ENCODE data around the gene RPGRIP1. TPM values are rescaled to one million over a fixed set of nuclear protein-coding genes. Genes with fewer than 3 reads are reported as not detected.
"Not testable (repeated sequence)": the region's sequence is repeated elsewhere in the genome, so short reads cannot be mapped to it uniquely, and the experiment has no call there.

Gene RPGRIP1
- total RNA-seq, 2 experiments from 2014 or later = not detected

DNA sequence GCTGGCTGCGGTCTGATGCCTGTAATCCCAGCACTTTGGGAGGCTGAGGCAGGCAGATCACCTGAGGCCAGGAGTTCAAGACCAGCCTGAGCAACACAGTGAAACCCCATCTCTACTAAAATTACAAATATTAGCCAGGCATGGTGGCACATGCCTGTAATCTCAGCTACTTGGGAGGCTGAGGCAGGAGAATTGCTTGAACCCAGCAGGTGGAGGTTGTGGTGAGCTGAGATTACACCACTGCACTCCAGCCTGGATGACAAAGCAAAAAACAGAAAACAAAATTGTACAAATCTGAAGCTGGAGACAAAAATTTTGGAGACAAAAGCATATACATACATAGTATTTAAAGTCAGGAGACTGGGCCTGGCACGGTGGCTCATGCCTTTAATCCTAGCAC, 6.6 kb downstream of the RPGRIP1 start:
- H3K36me3 Mint-ChIP-seq (ENCODE audit: low read depth); H3K27ac Mint-ChIP-seq; H3K27me3 Mint-ChIP-seq; H3K9me3 Mint-ChIP-seq; CTCF ChIA-PET; H3K4me1 Mint-ChIP-seq; DNase-seq; POLR2A ChIA-PET; H3K4me3 Mint-ChIP-seq: not testable (repeated sequence)

DNA sequence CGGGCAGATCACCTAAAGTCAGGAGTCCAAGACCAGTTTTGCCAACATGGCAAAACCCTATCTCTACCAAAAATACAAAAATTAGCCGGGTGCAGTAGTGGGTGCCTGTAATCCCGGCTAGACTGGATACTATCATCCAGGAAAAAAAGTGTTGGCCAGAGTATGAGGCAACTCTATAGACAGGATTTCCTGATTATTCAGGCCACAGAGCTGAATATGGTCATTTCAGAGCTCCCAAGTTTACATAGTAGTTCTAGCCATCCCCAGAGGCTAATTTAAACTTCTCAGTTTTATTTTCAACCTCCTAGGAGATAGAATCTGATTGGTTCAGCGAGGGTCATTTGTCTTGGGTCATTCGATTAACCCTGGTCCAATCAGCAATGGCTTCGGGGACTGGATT, 7.3 kb downstream of the RPGRIP1 start:
- Mint-ChIP-seq H3K4me1 (no peaks in the 10 kb centered on the region), H3K27me3 (peaks cover 3% of the 10 kb centered on the region)
- CTCF ChIA-PET = interaction anchor here (0.6 kb wide), 1 partner anchor 262 kb away, joined by 3 read pairs; no protein-coding TSS in a partner anchor

DNA sequence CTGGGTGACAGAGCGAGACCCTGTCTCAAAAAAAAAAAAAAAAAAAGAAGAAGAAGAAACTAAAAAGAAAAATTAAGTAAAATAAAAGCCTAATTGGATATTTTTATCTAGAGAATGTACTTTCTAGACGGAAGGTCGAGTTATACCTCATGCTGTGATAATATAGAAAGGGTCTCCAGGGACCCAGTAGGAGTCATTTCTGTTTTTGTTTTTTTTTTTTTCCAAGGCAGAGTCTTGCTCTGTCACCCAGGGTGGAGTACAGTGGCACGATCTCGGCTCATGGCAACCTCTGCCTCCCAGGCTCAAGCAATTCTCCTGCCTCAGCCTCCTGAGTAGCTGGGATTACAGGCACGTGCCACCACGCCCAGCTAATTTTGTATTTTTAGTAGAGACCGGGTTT, 14.1 kb downstream of the RPGRIP1 start:
- H3K4me1 Mint-ChIP-seq; H3K27ac Mint-ChIP-seq; POLR2A ChIA-PET; H3K9me3 Mint-ChIP-seq; CTCF ChIA-PET; H3K4me3 Mint-ChIP-seq; H3K27me3 Mint-ChIP-seq; DNase-seq; H3K36me3 Mint-ChIP-seq (ENCODE audit: low read depth): not testable (repeated sequence)

More for the DNA sequence above, 7.3 kb downstream of the RPGRIP1 start:
- H3K36me3 Mint-ChIP-seq (ENCODE audit: low read depth) = no peaks in the 10 kb centered on the region
- no peak overlapping the region for H3K4me3 Mint-ChIP-seq
- no peak for DNase-seq
- H3K27ac Mint-ChIP-seq = no peak overlapping the region
- POLR2A ChIA-PET = no interaction called here
- H3K9me3 Mint-ChIP-seq = no peaks in the 10 kb centered on the region

DNA sequence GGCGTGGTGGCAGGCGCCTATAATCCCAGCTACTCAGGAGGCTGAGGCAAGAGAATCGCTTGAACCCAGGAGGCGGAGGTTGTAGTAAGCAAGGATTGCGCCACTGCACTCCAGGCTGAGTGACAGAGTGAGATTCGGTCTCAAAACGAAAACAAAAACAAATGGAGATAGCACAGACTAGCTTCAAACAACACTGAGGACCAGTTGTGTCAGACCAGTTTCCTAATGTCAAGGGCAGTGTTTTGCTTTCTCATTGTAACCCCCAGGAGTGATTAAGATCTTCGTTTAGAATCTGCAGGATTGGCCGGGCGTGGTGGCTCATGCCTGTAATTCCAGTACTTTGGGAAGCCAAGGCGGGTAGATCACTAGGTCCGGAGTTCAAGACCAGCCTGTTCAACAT, 18.5 kb downstream of the RPGRIP1 start:
- H3K4me1 Mint-ChIP-seq = peaks cover 3% of the 10 kb centered on the region

DNA sequence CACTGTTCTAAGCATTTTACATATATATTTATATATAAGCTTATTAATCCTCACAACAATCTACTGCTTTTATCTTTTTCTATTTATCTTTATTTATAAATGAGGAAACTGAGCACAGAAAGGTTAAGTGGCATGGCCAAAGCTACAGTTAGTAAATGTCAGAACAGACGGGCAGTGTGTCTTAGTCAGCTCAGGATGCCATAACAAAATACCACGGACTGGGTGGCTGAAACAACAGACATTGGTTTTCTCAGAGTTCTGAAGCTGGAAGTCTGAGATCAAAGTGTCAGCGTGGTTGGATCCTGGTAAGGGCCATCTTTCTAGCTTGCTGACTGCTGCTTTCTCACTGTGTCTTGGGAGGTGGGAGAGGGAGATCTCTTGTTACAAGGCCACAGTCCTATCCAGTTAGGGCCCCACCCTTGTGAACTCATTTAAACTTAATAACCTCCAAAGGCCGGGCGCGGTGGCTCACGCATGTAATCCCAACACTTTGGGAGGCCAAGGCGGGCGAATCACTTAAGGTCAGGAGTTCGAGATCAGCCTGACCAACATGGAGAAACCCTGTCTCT, 19.8 kb downstream of the RPGRIP1 start:
- no peak overlapping the region for H3K4me3 Mint-ChIP-seq
- H3K4me1 Mint-ChIP-seq = peaks cover 3% of the 10 kb centered on the region
- no peaks in the 10 kb centered on the region for H3K36me3 Mint-ChIP-seq (ENCODE audit: low read depth)
- DNase-seq = no peak
- no peak overlapping the region for H3K27ac Mint-ChIP-seq
- H3K27me3 Mint-ChIP-seq = peaks cover 24% of the 10 kb centered on the region
- POLR2A ChIA-PET = no interaction called here
- CTCF ChIA-PET = interaction anchor here (0.6 to 1.2 kb wide), 3 partner anchors 8 to 59 kb away, joined by 3 read pairs; no protein-coding TSS in a partner anchor
- H3K9me3 Mint-ChIP-seq = no peaks in the 10 kb centered on the region

More for the DNA sequence above, 18.5 kb downstream of the RPGRIP1 start:
- POLR2A ChIA-PET = no interaction called here
- no peaks in the 10 kb centered on the region for H3K9me3 Mint-ChIP-seq
- DNase-seq = no peak
- H3K27ac Mint-ChIP-seq = no peak overlapping the region
- peaks cover 20% of the 10 kb centered on the region for H3K27me3 Mint-ChIP-seq
- CTCF ChIA-PET = no interaction called here
- no peak overlapping the region for H3K4me3 Mint-ChIP-seq
- no peaks in the 10 kb centered on the region for H3K36me3 Mint-ChIP-seq (ENCODE audit: low read depth)

DNA sequence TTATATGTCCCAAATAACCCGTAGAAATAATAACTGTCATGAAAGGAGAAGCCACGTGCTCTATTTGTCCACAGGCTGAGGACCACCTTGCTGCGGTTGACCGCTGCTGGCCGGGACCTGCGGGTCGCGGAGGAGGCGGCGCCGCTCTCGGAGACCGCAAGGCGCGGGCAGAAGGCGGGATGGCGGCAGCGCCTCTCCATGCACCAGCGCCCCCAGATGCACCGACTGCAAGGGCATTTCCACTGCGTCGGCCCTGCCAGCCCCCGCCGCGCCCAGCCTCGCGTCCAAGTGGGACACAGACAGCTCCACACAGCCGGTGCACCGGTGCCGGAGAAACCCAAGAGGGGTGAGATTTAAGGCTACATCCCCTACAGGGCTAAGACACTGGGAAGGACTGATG, 21.0 kb downstream of the RPGRIP1 start:
- H3K27me3 Mint-ChIP-seq = peaks cover 24% of the 10 kb centered on the region
- DNase-seq = peak; percentile 18
- H3K36me3 Mint-ChIP-seq (ENCODE audit: low read depth) = no peaks in the 10 kb centered on the region
- H3K4me3 Mint-ChIP-seq = no peak overlapping the region
- H3K27ac Mint-ChIP-seq = no peak overlapping the region
- ChIA-PET CTCF (interaction anchor here (0.7 kb wide), 1 partner anchor 15 kb away, joined by 4 read pairs; no protein-coding TSS in a partner anchor), POLR2A (no interaction called here)
- H3K4me1 Mint-ChIP-seq = peaks cover 3% of the 10 kb centered on the region
- H3K9me3 Mint-ChIP-seq = no peaks in the 10 kb centered on the region

DNA sequence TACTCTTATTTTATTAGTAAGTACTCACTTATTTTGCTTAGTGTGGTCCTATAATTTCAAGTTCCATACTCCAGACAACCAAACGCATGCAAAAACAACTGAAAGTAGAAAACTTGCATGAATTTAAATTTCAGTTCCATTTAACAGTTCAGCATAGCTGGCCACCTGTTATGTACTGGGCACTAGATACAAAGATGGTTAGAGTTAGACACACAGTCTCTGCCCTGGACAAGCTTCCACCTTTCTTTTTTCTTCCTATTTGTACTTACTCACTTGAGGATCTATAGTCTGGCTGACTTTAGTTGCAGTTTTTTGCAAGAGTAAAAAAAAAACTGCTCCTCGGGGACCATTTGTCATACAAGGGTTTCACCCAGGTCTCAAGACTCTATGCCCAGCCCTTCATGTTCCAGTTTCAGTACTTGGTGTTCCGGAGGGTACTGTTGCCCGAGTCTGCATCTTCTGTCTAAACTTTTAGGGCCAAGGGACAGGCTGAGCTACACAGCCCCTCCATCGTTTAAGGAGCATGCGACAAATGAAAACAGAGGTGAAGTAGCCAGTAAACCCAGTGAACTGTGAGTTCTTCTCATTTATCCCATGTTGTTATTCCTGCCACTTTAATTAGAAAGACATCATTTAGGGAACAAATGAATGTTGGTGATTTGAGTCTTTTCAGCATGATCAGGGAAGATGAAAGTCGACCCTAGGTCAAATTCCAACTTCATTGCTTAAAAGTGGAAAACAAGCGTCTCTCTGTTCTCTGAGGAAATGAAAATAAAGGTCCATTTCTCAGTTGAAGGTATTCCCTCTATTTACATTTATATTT, 22.3 kb downstream of the RPGRIP1 start:
- Mint-ChIP-seq H3K9me3 (no peaks in the 10 kb centered on the region), H3K4me1 (peaks cover 3% of the 10 kb centered on the region), H3K27ac (no peak overlapping the region), H3K27me3 (peaks cover 24% of the 10 kb centered on the region), H3K4me3 (no peak overlapping the region), H3K36me3 (ENCODE audit: low read depth) (no peaks in the 10 kb centered on the region)
- ChIA-PET POLR2A (interaction anchor here (1.0 kb wide), 1 partner anchor 9 kb away, joined by 3 read pairs; no protein-coding TSS in a partner anchor), CTCF (interaction anchor here (0.7 kb wide), 1 partner anchor 111 kb away, joined by 3 read pairs; no protein-coding TSS in a partner anchor)
- DNase-seq = no peak

DNA sequence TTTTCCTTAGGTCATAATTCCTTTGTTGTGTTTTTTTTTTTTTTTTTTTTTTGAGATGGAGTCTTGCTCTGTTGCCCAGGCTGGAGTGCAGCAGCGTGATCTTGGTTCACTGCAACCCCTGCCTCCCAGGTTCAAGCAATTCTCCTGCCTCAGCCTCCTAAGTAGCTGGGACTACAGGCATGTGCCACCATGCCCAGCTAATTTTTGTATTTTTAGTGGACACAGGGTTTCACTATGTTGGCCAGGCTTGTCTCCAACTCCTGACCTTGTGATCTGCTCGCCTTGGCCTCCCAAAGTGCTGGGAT, 22.9 kb downstream of the RPGRIP1 start:
- H3K4me1 Mint-ChIP-seq; H3K36me3 Mint-ChIP-seq (ENCODE audit: low read depth); H3K27ac Mint-ChIP-seq; H3K4me3 Mint-ChIP-seq; DNase-seq; H3K9me3 Mint-ChIP-seq: not testable (repeated sequence)
- ChIA-PET POLR2A (interaction anchor here (0.9 to 1.0 kb wide), 2 partner anchors 9 to 35 kb away, joined by 3 read pairs; no protein-coding TSS in a partner anchor), CTCF (interaction anchor here (0.7 kb wide), 1 partner anchor 111 kb away, joined by 3 read pairs; no protein-coding TSS in a partner anchor)
- peaks cover 22% of the 10 kb centered on the region for H3K27me3 Mint-ChIP-seq

DNA sequence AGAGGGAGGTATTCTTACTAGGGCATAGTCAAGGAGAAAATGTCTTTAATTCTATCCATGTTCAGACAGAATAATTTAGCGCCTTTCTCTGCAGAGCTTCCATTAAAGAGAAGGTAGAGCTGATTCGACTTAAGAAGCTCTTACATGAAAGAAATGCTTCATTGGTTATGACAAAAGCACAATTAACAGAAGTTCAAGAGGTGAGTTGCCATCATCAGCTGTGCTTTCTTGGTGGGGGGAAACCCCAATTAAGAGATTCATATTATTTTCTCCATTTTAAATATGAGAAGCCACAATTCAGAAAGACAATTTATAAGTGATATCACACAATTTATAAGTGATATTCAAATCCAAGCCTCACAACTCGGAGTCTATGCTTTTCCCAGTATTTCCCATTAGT, 27.8 kb downstream of the RPGRIP1 start:
- CTCF ChIA-PET = interaction anchor here (1.2 to 1.3 kb wide), 2 partner anchors 8 to 203 kb away, joined by 3 read pairs; no protein-coding TSS in a partner anchor
- Mint-ChIP-seq H3K9me3 (no peaks in the 10 kb centered on the region), H3K27ac (no peak overlapping the region), H3K4me3 (no peak overlapping the region), H3K4me1 (peaks cover 19% of the 10 kb centered on the region), H3K36me3 (ENCODE audit: low read depth) (no peaks in the 10 kb centered on the region), H3K27me3 (peaks cover 6% of the 10 kb centered on the region)
- POLR2A ChIA-PET = interaction anchor here (0.8 kb wide), 2 partner anchors 37 to 77 kb away, joined by 3 read pairs; partner anchors contain the start of gene SUPT16H
- no peak for DNase-seq

DNA sequence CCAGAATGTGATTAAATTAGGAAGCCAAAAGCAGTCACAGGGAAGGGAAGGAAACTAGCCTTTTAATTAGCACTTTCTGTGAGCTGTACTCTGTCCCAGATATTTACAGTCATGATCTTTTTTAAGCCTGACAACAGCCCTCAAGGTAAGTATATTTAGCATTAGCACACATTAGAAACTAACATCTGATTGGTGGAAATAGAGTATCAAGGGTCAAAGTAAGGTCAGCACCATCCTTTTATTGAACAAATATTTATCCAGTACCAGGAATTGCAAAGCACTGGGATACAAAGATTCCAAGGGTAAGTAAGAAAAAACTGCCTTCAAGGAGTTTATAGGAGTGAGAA, 28.2 kb downstream of the RPGRIP1 start:
- ChIA-PET POLR2A (interaction anchor here (0.8 to 1.5 kb wide), 4 partner anchors 38 to 115 kb away, joined by 3 to 5 read pairs (median 3); partner anchors contain the start of gene SUPT16H), CTCF (interaction anchor here (1.2 to 1.3 kb wide), 2 partner anchors 9 to 204 kb away, joined by 3 read pairs; no protein-coding TSS in a partner anchor)
- peaks cover 6% of the 10 kb centered on the region for H3K27me3 Mint-ChIP-seq
- peak overlapping the region; percentile 38 for H3K4me3 Mint-ChIP-seq
- no peak for DNase-seq
- H3K9me3 Mint-ChIP-seq = no peaks in the 10 kb centered on the region
- no peak overlapping the region for H3K27ac Mint-ChIP-seq
- no peaks in the 10 kb centered on the region for H3K36me3 Mint-ChIP-seq (ENCODE audit: low read depth)
- H3K4me1 Mint-ChIP-seq = peaks cover 19% of the 10 kb centered on the region

DNA sequence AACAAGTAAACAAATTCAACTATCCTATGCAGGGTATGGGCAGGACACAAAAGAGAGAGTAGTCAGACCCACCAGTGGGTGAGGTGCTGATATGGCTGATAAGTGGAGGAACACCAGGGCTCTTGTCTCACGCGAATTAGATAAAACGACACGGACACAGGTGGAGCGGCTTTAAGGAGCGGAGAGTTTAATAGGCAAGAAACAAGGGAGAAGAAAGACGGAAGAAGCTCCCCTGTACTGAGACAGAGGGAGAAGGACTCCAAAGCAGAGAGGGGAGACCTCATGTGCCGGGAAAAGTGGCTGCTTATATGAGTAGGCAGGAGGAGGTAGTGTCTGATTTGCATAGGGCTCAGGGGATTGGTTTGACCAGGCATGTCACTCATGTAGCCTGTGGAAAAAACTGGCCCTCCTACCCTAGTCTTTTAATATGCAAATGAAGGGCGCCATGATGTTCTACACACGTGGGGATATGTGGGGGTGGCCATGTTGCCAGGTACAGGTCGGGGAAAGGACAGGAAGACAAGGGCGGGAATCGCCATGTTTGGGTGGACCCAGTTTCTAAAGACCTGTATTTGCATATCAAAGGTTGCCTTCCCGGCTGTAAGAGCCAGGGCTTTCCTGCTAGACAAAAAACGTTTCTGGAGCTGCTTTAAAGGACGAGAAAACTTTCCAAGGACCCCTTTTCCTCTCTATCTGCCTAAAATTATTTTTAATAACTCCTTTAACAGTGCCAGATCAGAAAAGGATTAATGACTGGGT, 28.8 kb downstream of the RPGRIP1 start:
- Mint-ChIP-seq H3K27ac (peak overlapping the region; percentile 40), H3K4me1 (peaks cover 19% of the 10 kb centered on the region), H3K27me3 (peaks cover 2% of the 10 kb centered on the region), H3K4me3 (peak overlapping the region; percentile 38), H3K9me3 (no peaks in the 10 kb centered on the region), H3K36me3 (ENCODE audit: low read depth) (no peaks in the 10 kb centered on the region)
- peak; percentile 75 for DNase-seq
- ChIA-PET CTCF (interaction anchor here (0.6 to 1.3 kb wide), 3 partner anchors 9 to 204 kb away, joined by 3 read pairs; no protein-coding TSS in a partner anchor), POLR2A (interaction anchor here (0.9 to 1.5 kb wide), 7 partner anchors 40 to 147 kb away, joined by 3 to 5 read pairs (median 3); partner anchors contain the start of gene CHD8)

DNA sequence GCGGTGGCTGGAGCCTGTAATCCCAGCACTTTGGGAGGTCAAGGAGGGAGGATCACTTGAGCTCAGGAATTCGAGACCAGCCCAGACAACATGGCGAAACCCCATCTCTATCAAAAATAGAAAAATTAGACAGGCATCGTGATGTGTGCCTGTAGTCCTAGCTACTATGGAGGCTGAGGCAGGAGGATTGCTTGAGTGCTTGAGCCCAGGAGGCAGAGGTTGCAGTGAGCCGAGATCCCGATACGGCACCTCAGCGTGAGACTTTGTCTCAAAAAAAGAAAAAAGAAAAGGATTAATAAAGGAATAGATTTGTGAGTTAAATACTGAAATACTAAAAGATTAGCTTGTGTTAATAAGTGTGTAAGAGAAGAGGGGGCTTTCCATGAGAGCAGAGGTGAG, 29.4 kb downstream of the RPGRIP1 start:
- Mint-ChIP-seq H3K4me1 (peaks cover 19% of the 10 kb centered on the region), H3K4me3 (peak overlapping the region; percentile 38), H3K27ac (peak overlapping the region; percentile 40), H3K27me3 (peaks cover 2% of the 10 kb centered on the region), H3K36me3 (ENCODE audit: low read depth) (no peaks in the 10 kb centered on the region), H3K9me3 (no peaks in the 10 kb centered on the region)
- CTCF ChIA-PET = interaction anchor here (0.6 kb wide), 1 partner anchor 37 kb away, joined by 3 read pairs; no protein-coding TSS in a partner anchor
- no peak for DNase-seq
- POLR2A ChIA-PET = interaction anchor here (0.9 to 1.5 kb wide), 7 partner anchors 41 to 147 kb away, joined by 3 to 5 read pairs (median 3); partner anchors contain the start of gene CHD8
